ENCODE measurements around the gene RSPH6A.

The RSPH6A gene

GRCh38 chr19:45763691-45764294 is 51.3 kb downstream of the RSPH6A start:
- no peak for DNase-seq (ENCODE audit: low read depth)
- TF ChIP-seq CTCF (IDR thresholded peaks at IDR 0.05; ENCODE audit: control insufficient read depth, insufficient read depth, low read depth, low read length, missing control alignments), result no peak
- H3K4me3 ChIP-seq (ENCODE audit: control insufficient read depth, low read depth, low read length), result no peak overlapping the region

GRCh38 chr19:45762870-45763631 is 52.1 kb downstream of the RSPH6A start:
- no peak for DNase-seq (ENCODE audit: low read depth)
- TF ChIP-seq CTCF (IDR thresholded peaks at IDR 0.05; ENCODE audit: control insufficient read depth, insufficient read depth, low read depth, low read length, missing control alignments), result no peak
- H3K4me3 ChIP-seq (ENCODE audit: control insufficient read depth, low read depth, low read length), result no peak overlapping the region

- no peak for TF ChIP-seq CTCF (IDR thresholded peaks at IDR 0.05; ENCODE audit: control insufficient read depth, insufficient read depth, low read depth, low read length, missing control alignments)
- no peak overlapping the region for H3K4me3 ChIP-seq (ENCODE audit: control insufficient read depth, low read depth, low read length)
- DNase-seq (ENCODE audit: low read depth), result no peak
Measured at GRCh38 chr19:45761714-45762113, 53.4 kb downstream of the RSPH6A start.

GRCh38 chr19:45758921-45759320 is 56.2 kb downstream of the RSPH6A start:
- H3K4me3 ChIP-seq (ENCODE audit: control insufficient read depth, low read depth, low read length), result no peak overlapping the region
- DNase-seq (ENCODE audit: low read depth), result no peak
- TF ChIP-seq CTCF (IDR thresholded peaks at IDR 0.05; ENCODE audit: control insufficient read depth, insufficient read depth, low read depth, low read length, missing control alignments), result no peak

DNA sequence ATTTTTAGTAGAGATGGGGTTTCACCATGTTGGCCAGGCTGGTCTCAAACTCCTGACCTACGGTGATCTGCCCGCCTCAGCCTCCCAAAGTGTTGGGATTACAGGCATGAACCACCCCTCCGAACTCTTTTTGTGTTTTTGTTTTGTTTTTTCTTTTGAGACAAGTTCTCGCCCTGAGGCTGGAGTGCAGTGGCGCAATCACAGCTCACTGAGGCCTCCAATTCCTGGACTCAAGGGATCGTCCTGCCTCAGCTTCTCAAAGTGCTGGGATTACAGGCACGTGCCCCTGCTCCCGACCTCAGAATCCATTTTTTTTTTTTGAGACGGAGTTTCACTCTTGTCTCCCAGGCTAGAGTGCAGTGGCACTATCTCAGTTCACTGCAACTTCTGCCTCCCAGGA is 57.4 kb downstream of the RSPH6A start:
- DNase-seq (ENCODE audit: low read depth), result no peak
- H3K4me3 ChIP-seq (ENCODE audit: control insufficient read depth, low read depth, low read length), result no peak overlapping the region
- no peak for TF ChIP-seq CTCF (IDR thresholded peaks at IDR 0.05; ENCODE audit: control insufficient read depth, insufficient read depth, low read depth, low read length, missing control alignments)

DNA sequence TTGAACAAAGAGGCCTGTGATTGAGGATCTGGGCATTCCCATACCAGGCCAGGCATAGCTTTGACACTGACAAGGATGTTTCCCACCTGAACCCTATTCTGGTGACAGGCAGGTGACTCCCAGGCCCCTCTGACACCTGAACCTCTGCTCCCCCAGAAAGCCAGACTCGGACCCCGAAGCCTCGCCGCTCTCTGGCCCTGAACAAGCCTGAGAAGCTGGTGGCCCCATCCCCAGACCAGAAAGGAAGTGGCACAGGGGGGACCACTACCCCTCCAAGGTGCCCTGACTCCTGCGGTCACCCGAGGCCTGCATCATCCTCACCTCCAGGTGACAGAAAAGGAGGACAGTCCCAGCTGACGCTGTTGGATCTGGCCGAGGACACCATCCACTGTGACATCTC is 60.8 kb downstream of the RSPH6A start:
- no peak overlapping the region for H3K4me3 ChIP-seq (ENCODE audit: control insufficient read depth, low read depth, low read length)
- DNase-seq (ENCODE audit: low read depth), result no peak
- no peak for TF ChIP-seq CTCF (IDR thresholded peaks at IDR 0.05; ENCODE audit: control insufficient read depth, insufficient read depth, low read depth, low read length, missing control alignments)
